ENCODE measurements around the gene GPR37L1.

- TF ChIP-seq POLR2A (IDR thresholded peaks at IDR 0.05) (no peak), CTCF (IDR thresholded peaks at IDR 0.05) (no peak)
These were observed 18.1 kb downstream of the GPR37L1 start for GRCh38 chr1:202140833-202141232.

Measured in esophagus squamous epithelium (tissue), 4 donors.